ENCODE results near the gene COL6A6. TPM values are rescaled to one million over a fixed set of nuclear protein-coding genes. Genes with fewer than 3 reads are reported as not detected.

The COL6A6 gene
- total and polyA plus RNA-seq, 2 donors (not counting 1 experiment from before 2014, with no cell fraction given): not detected

- Histone ChIP-seq H3K27me3 (replicated peaks in 1 of 4; ENCODE audit: control extremely low read depth in 1 of 4, control insufficient read depth in 3 of 4, insufficient read depth in 4 of 4, low read length in 3 of 4) (no peaks in the 10 kb centered on the region), H3K27ac (ENCODE audit: low read length in 2 of 2) (no peak overlapping the region), H2AFZ (ENCODE audit: insufficient read depth, low read depth, low read length, poor library complexity, severe bottlenecking) (no peak overlapping the region), H3K4me2 (replicated peaks; ENCODE audit: low read depth, low read length, poor library complexity, severe bottlenecking) (no peak overlapping the region), H3K79me2 (ENCODE audit: control insufficient read depth, insufficient read depth, low read length) (no peaks in the 10 kb centered on the region), H3K36me3 (replicated peaks in 1 of 2; ENCODE audit: control extremely low read depth in 1 of 2, control insufficient read depth in 1 of 2, extremely low read depth in 1 of 2, insufficient read depth in 2 of 2, low read length in 1 of 2) (no peaks in the 10 kb centered on the region), H3K4me1 (ENCODE audit: control insufficient read depth in 2 of 2, insufficient read depth in 2 of 2, low read length in 2 of 2) (no peaks in the 10 kb centered on the region), H3K9ac (ENCODE audit: low read length) (no peak overlapping the region), H3K4me3 (ENCODE audit: control extremely low read depth in 1 of 5, extremely low read depth in 1 of 5, insufficient read depth in 1 of 5, low read depth in 2 of 5, low read length in 4 of 5) (no peak overlapping the region), H4K20me1 (ENCODE audit: control insufficient read depth, insufficient read depth, low read length, poor library complexity, severe bottlenecking) (no peaks in the 10 kb centered on the region), H3K9me3 (ENCODE audit: control extremely low read depth in 1 of 3, control insufficient read depth in 2 of 3, insufficient read depth in 1 of 3, low read length in 2 of 3) (no peaks in the 10 kb centered on the region)
- Mint-ChIP-seq H3K9me3 (ENCODE audit: insufficient read depth) (no peaks in the 10 kb centered on the region), H3K27me3 (peaks cover 25% of the 10 kb centered on the region), H3K4me1 (peaks cover 4% of the 10 kb centered on the region), H3K4me3 (no peak overlapping the region), H3K27ac (no peak overlapping the region)
- CTCF ChIA-PET: no interaction called here
- TF ChIP-seq EZH2 (IDR thresholded peaks at IDR 0.05; ENCODE audit: borderline replicate concordance, insufficient read depth, low read depth, low read length, poor library complexity, severe bottlenecking) (no peak), CTCF (IDR thresholded peaks at IDR 0.05) (no peak)
- ATAC-seq (ENCODE audit: low read depth): no peak
- intact Hi-C loops (cut with micrococcal nuclease): no loop called here
- no peak for DNase-seq
- no CpG with 5 or more reads among the region's 1 CpG for WGBS (ENCODE audit: insufficient coverage)
- POLR2A ChIA-PET: no interaction called here
Observed at GRCh38 chr3:130527426-130527825, 10.4 kb downstream of the COL6A6 start.

- CTCF ChIA-PET: no interaction called here
Observed at GRCh38 chr3:130528120-130528519, 11.1 kb downstream of the COL6A6 start.

More at GRCh38 chr3:130528120-130528519, 11.1 kb downstream of the COL6A6 start:
- peaks cover 4% of the 10 kb centered on the region for H3K4me1 Mint-ChIP-seq
- H2AFZ ChIP-seq (ENCODE audit: insufficient read depth, low read depth, low read length, poor library complexity, severe bottlenecking): no peak overlapping the region
- 64% methylated on average over 1 of the region's 1 CpG for WGBS (ENCODE audit: insufficient coverage)
- intact Hi-C loops (cut with micrococcal nuclease): no loop called here
- no peaks in the 10 kb centered on the region for H3K9me3 ChIP-seq (ENCODE audit: control extremely low read depth in 1 of 3, control insufficient read depth in 2 of 3, insufficient read depth in 1 of 3, low read length in 2 of 3)
- no peaks in the 10 kb centered on the region for H3K36me3 ChIP-seq (replicated peaks in 1 of 2; ENCODE audit: control extremely low read depth in 1 of 2, control insufficient read depth in 1 of 2, extremely low read depth in 1 of 2, insufficient read depth in 2 of 2, low read length in 1 of 2)
- no peak for ATAC-seq (ENCODE audit: low read depth)
- H3K27ac ChIP-seq (ENCODE audit: low read length in 2 of 2): no peak overlapping the region
- no peak overlapping the region for H3K4me3 ChIP-seq (ENCODE audit: control extremely low read depth in 1 of 5, extremely low read depth in 1 of 5, insufficient read depth in 1 of 5, low read depth in 2 of 5, low read length in 4 of 5)
- no peaks in the 10 kb centered on the region for H3K9me3 Mint-ChIP-seq (ENCODE audit: insufficient read depth)
- H3K27ac Mint-ChIP-seq: no peak overlapping the region
- no peaks in the 10 kb centered on the region for H4K20me1 ChIP-seq (ENCODE audit: control insufficient read depth, insufficient read depth, low read length, poor library complexity, severe bottlenecking)
- H3K79me2 ChIP-seq (ENCODE audit: control insufficient read depth, insufficient read depth, low read length): no peaks in the 10 kb centered on the region
- TF ChIP-seq EZH2 (IDR thresholded peaks at IDR 0.05; ENCODE audit: borderline replicate concordance, insufficient read depth, low read depth, low read length, poor library complexity, severe bottlenecking) (no peak), CTCF (IDR thresholded peaks at IDR 0.05) (no peak)
- no peak overlapping the region for H3K4me3 Mint-ChIP-seq
- no peak for DNase-seq
- peaks cover 19% of the 10 kb centered on the region for H3K27me3 Mint-ChIP-seq
- no peaks in the 10 kb centered on the region for H3K4me1 ChIP-seq (ENCODE audit: control insufficient read depth in 2 of 2, insufficient read depth in 2 of 2, low read length in 2 of 2)
- H3K4me2 ChIP-seq (replicated peaks; ENCODE audit: low read depth, low read length, poor library complexity, severe bottlenecking): no peak overlapping the region
- H3K27me3 ChIP-seq (replicated peaks in 1 of 4; ENCODE audit: control extremely low read depth in 1 of 4, control insufficient read depth in 3 of 4, insufficient read depth in 4 of 4, low read length in 3 of 4): no peaks in the 10 kb centered on the region
- POLR2A ChIA-PET: no interaction called here
- H3K9ac ChIP-seq (ENCODE audit: low read length): no peak overlapping the region

All from B cell (primary cell).